NCI-H187 (cell line): ENCODE results near the gene TBC1D22A.

Experiments used
- DNase-seq, 2 experiments: peaks; one replicate each; lab custom pipeline; 2025; lab: John Stamatoyannopoulos, UW

TBC1D22A gene

DNA sequence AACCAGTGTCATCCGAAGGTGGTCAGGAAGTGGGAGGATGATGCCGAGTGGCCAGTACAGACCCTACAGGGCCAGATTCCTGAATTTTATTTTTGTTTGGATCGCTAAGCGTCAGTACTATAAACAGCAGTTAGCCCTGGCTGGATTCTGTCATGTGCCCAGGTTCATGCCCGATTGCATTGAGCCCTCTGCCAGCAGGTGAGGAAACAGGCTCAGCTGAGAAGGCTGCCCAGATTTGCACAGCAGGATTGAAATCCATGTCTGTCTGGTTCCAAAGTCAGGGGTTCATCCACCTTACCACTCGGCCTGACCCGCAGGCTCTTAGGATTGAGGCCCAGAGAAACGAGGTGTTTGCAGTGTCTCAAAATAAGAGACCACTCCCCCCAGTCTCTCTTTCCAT is 9.1 kb upstream of the TBC1D22A start:
- no peak for DNase-seq

DNA sequence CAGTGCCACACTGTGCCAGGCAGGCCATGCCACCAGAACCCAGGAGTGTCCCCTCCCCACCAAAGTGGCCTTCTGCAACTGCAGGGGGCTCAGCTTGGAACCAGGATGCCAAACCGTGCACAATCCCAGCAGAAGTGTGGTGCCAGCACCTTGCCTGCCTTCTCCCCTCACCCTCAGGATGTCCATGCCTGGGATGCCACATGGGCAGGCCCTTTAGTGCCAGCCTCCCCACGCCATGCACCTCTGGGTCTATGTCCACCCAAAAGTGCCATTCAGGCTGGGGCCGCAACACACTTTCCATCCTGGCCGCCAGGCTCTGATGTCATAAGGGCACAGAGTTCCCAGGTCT is 8.7 kb upstream of the TBC1D22A start:
- DNase-seq, result no peak

- no peak for DNase-seq
These were observed 8.2 kb upstream of the TBC1D22A start for GRCh38 chr22:46754110-46754799.

DNA sequence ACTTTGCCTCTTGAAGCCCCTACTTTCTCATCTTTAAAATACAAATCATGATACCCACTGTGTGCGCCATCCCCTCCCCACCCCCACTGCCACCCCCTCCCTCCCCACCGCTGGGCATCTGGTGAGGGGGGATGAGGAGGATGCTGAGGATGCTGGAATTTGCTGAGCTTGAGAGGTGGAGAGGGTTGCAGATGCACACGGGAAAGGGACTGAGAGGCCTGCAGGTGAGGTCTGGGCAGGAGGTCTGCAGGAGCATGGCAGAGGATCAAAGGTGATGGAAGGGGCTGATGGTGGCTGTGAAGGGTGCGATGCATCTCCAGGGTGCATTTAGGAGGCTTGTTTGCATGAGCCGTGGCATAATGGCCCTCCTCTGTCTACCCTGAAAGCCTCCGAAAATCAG is 7.6 kb upstream of the TBC1D22A start:
- no peak for DNase-seq

DNA sequence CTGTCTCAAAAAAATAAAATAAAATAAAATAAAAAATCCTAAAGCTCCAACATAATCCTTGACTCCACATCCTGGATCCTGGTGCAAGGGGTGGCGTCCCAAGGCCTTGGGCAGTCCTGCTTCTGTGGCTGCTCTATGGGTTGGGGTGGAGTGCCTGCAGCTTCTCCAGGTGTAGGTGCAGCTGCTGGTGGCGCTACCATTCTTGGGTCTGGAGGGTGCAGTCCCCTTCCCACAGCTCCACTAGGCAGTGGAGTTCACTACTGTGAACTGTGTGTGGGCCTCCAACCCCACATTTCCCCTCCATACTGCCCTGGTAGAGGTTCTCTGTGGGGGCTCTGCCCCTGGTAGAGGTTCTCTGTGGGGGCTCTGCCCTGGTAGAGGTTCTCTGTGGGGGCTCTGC is 6.9 kb upstream of the TBC1D22A start:
- DNase-seq, result no peak

GRCh38 chr22:46756097-46756496 is 6.4 kb upstream of the TBC1D22A start:
- no peak for DNase-seq

DNA sequence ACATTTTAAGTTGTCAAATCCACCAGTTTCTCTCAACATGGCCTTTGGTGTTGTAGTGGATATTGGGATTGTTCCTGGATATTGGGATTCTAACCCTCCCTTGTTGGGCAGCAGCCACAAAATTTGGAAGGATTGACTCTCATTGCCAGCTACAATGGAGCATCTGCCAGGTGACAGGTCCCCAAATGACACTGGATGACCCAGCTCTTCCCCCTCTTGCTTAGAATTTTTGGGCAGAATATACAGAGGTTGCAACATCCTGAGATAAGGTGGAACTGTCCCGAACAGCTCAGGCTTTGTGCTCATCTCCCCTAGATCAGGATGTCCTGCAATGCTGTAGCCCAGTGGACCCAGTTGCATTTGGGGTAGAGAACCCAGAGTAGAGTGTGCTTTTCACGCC is 5.3 kb upstream of the TBC1D22A start:
- no peak for DNase-seq

DNA sequence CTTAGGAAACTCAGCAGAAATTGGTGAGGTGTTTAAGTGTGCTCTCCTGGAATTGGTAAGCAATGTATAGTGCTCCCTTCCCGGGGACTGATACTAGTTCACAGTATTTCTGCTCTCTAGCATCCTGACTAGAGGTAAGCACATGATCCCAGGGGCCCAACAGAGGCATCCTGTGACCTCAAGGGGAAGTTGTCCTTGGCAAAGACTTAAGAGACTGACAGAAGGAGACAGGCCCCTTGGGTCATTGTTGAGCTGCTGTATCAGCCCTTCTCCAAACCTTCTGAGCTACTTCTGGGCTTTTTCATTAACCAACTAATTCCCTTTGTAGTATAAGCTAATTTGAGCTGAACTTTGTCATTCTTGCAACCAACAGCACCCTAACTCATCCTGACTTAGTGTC is 4.3 kb upstream of the TBC1D22A start:
- DNase-seq, result no peak

DNA sequence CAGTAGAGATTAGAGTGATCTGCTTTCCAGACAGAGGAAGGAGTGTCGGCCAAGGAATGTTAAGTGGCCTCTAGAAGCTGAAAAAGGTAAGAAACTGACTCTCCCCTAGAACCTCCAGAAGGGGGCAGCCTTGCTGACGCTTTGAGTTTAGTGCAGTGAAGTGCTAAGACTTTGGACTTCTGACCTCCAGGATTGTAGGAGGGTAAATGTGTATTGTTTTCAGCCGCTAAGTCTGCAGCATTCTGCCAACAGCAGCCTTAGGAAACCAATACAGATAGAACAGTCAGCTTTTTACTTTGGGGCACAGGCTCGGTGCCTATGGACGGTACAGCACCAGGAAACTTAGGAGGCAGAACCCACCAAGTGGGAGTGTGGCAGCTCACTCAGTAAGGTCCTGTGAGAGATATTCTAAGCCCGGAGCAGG is 3.6 kb upstream of the TBC1D22A start:
- no peak for DNase-seq

DNA sequence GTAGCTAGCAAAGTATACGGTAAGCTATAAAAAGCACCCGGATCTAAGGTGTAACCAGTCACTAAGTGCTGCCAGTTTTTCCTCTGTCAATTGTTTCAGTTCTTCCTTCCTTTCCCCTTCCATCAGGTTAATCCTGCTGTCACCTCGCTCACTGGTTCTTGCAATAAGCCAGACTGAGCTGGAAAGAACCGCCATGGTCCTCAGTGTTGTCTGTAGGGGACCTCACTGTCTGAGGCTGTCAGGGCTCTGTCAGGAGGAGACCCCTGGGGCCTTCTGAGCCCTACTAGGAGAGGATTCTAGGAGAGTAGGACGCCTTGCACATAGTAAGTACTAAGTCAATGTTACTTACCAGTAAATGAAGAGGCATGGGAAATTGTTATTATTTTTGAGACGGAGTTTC is 1.4 kb upstream of the TBC1D22A start:
- no peak for DNase-seq

GRCh38 chr22:46761539-46762237 is 762 bp upstream of the TBC1D22A start:
- no peak for DNase-seq

GRCh38 chr22:46763051-46763705 is 728 bp downstream of the TBC1D22A start:
- no peak for DNase-seq

DNA sequence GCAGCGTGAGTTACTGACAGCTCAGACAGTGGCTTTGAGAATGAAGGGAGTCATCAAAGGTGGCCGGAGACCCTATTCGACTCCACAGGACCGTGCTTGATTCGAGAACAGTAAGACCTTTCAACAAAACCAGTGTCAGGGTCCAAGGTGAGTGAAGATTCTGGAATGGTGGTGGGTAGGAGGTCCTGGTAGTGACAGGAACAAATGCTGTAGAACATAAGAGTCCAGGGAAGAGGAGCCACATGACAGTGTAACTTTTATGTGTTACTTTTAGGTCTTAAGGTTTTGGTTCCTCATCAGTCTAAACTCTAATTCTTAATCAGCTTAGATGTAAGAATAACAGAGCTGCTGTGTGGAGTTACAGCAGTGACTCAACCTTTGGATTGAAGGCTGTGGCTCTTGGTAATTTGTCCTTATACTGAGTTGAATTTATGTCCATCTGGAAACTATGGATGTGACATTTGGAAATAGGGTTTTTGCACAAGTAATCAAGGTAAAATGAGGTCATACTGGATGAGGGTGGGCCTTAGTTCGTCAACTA is 1.8 kb downstream of the TBC1D22A start:
- DNase-seq, result no peak

GRCh38 chr22:46764779-46765485 is 2.5 kb downstream of the TBC1D22A start:
- no peak for DNase-seq

DNA sequence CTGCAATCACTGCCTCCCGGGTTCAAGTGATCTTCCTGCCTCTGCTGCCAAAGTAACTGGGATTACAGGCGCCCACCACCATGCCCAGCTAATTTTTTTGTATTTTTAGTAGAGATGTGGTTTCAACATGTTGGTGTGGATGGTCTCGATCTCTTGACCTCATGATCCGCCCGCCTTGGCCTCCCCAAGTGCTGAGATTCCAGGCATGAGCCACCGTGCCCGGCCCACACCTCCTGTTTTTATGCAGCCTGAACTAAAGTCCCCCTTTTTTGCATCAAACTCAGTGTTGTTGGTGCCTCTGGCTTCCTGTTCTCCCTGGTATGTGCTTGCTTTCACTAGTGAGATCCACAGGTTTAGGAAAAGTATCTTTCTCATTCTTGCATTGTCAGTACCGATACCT is 4.2 kb downstream of the TBC1D22A start:
- DNase-seq, result no peak

DNA sequence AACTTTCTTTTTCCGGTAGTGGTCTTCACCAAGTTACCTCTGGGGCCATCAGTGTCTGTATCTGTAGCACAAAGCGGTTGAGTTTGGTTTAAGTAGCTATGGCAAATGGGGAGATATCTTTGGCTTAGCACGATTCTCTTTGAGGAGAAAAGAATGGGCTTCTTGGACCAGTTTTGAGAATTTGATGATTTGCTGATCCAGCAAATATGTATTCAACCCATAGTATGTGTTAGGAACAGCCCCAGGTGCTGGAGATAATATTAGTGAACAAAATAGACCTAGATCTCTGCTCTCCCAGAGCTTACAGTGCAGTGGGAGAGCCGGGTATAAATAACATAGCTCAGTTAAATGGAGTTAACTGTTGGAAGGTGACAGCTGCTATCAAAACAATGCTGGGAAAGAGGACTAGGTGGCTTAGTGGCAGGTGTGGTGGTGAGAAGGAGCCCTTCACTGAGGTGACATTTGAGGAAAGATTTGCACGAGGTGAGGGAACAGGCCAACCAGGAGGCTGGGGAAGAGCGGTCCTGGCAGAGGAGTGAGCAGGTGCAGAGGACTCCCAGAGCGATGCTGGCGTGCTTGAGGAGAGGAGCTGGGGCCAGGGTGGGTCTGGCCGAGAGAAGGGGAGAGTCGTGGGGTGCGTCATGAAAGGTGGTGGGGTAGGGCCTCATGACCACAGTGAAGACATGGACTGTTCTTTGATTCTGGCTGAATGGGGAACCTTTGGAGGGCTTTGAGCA is 5.0 kb downstream of the TBC1D22A start:
- no peak for DNase-seq

GRCh38 chr22:46769191-46769675 is 6.8 kb downstream of the TBC1D22A start:
- peak in 1 of 2 experiments; percentile 7 for DNase-seq

- no peak for DNase-seq
These were observed 7.3 kb downstream of the TBC1D22A start for GRCh38 chr22:46769706-46770105.

DNA sequence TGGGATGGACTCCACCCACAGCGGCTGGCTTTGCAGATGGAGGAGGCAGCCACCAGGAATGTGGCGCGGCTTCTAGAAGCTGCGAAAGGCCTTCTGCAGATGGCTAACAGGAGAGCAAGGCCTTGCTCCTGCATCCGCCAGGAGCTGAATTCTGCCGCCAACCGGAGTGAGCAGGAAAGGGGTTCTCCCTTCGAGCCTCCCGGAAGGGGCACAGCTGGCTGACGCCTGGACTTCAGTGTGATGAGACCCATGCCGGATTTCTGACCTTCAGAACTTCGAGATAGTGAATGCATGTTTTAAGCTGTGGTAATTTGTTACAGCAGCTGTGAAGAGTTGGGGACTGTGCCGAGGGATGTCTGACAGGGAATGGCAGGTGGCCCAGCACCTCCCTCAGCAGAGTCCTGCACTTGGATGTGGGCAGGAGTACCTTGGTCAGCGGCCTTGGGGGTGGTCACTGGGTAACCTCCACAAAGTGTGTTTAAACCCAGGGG is 7.7 kb downstream of the TBC1D22A start:
- no peak for DNase-seq

GRCh38 chr22:46770726-46771125 is 8.3 kb downstream of the TBC1D22A start:
- DNase-seq, result no peak

DNA sequence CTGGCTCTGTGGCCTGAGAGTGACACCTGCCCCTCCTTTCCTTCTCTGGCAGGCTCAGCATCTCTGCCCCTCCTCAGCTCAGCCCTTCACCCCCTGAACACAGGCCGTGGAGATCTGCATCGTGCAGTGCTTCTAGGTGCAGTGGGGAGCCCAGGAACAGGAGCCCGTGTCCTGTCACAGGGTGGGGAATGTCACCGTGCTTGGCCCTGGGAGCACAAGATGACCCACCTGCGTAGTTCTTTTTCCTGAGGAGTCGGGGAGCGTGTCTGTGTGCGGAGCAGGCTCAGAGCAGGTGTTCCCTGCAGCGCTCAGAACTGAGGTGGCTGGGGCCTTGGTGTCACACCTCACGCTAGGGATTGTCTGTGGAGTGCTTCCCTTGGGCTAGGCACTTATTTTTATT is 10.6 kb downstream of the TBC1D22A start:
- DNase-seq, result no peak
